Measurements from ENCODE around the gene IDUA.
"Not testable (repeated sequence)": the region's sequence is repeated elsewhere in the genome, so short reads cannot be mapped to it uniquely, and the experiment has no call there.

GRCh38 chr4:1046581-1047011 lies 59.8 kb downstream of the IDUA start:
- TF ChIP-seq EZH2 (IDR thresholded peaks at IDR 0.05; ENCODE audit: low read length, unreplicated experiment); CTCF (conservative IDR thresholded peaks at IDR 0.05; ENCODE audit: low read depth, low read length); EZH2phosphoT487 (IDR thresholded peaks at IDR 0.05; ENCODE audit: borderline replicate concordance, low read length): not testable (repeated sequence)
